GM12864 (cell line): ENCODE measurements around the gene RNF141.

Experiments used
- DNase-seq: peaks from one replicate; pipeline ENCODE4 v3.0.0-alpha.2; 2011; ENCODE audit warnings: low read depth
- H3K4me3 ChIP-seq: 2 replicates; pipeline ENCODE4 v1.5.1; 2011; ENCODE audit warnings: mild to moderate bottlenecking, low read depth, low read length, control low read depth
- CTCF ChIP-seq: IDR thresholded peaks from 2 replicates; pipeline ENCODE4 v1.5.1; 2011; ENCODE audit warnings: low read depth, mild to moderate bottlenecking, moderate library complexity, low read length, control low read depth, inconsistent platforms; ENCODE audit errors: missing control alignments

The RNF141 gene

GRCh38 chr11:10490032-10490397 lies 51.0 kb downstream of the RNF141 start:
- no peak for TF ChIP-seq CTCF
- H3K4me3 ChIP-seq: no peak overlapping the region
- DNase-seq: no peak

- TF ChIP-seq CTCF: no peak
- DNase-seq: peak; percentile 43
- H3K4me3 ChIP-seq: no peak overlapping the region
Observed at GRCh38 chr11:10488934-10489691, 51.9 kb downstream of the RNF141 start.

GRCh38 chr11:10488121-10488933 lies 52.7 kb downstream of the RNF141 start:
- H3K4me3 ChIP-seq: no peak overlapping the region
- TF ChIP-seq CTCF: no peak
- no peak for DNase-seq

GRCh38 chr11:10487002-10487647 lies 53.9 kb downstream of the RNF141 start:
- no peak for DNase-seq
- no peak for TF ChIP-seq CTCF
- no peak overlapping the region for H3K4me3 ChIP-seq

- TF ChIP-seq CTCF: no peak
- H3K4me3 ChIP-seq: no peak overlapping the region
- no peak for DNase-seq
Observed at GRCh38 chr11:10486161-10486840, 54.7 kb downstream of the RNF141 start.

- no peak for TF ChIP-seq CTCF
- no peak for DNase-seq
- no peak overlapping the region for H3K4me3 ChIP-seq
Observed at GRCh38 chr11:10485646-10486045, 55.3 kb downstream of the RNF141 start.
